K562 (cell line): ENCODE data around the gene REX1BD. TPM values are rescaled to one million over a fixed set of nuclear protein-coding genes. Genes with fewer than 3 reads are reported as not detected.

Experiments used
- NCOA2 ChIP-seq, 2 experiments: fragments of 450-650 bp; IDR thresholded peaks; 2 replicates each; pipeline ENCODE4 v1.6.1; 2018; ENCODE audit warnings: mild to moderate bottlenecking in 2 of 2, moderate library complexity in 1 of 2; ENCODE audit not compliant: partially characterized antibody in 2 of 2
- NFE2L1 ChIP-seq: fragments of 450-650 bp; IDR thresholded peaks from 2 replicates; pipeline ENCODE4 v1.6.1; 2016; ENCODE audit warnings: missing genetic modification characterization, low read depth, mild to moderate bottlenecking, missing compliant biosample characterization, moderate library complexity, borderline replicate concordance
- NFYB ChIP-seq: IDR thresholded peaks from 2 replicates; pipeline ENCODE4 v1.6.1; 2011; ENCODE audit warnings: mild to moderate bottlenecking, moderate library complexity; ENCODE audit not compliant: insufficient read length; ENCODE audit errors: extremely low read depth
- RBFOX2 ChIP-seq: fragments of 200-400 bp; formaldehyde crosslinking; IDR thresholded peaks from 2 replicates; pipeline ENCODE4 v1.6.1; 2017; ENCODE audit warnings: low read depth, mild to moderate bottlenecking, low read length, moderate library complexity
- SLC30A9 ChIP-seq: fragments of 250-450 bp; sonication (Bioruptor Pico); IDR thresholded peaks from 2 replicates; pipeline ENCODE4 v1.8.0; 2022; ENCODE audit warnings: mild to moderate bottlenecking, moderate library complexity
- SMARCA5 ChIP-seq: fragments of 450-650 bp; IDR thresholded peaks from 2 replicates; pipeline ENCODE4 v1.6.1; 2016
- THRAP3 ChIP-seq: fragments of 450-650 bp; IDR thresholded peaks from 2 replicates; pipeline ENCODE4 v1.6.1; 2016; ENCODE audit warnings: mild to moderate bottlenecking, inconsistent platforms, borderline replicate concordance
- WHSC1 ChIP-seq: IDR thresholded peaks from one replicate; pipeline ENCODE4 v1.6.1; 2012; ENCODE audit warnings: low read length, control low read depth, inconsistent platforms
- ZFP36 ChIP-seq: fragments of 150-350 bp; IDR thresholded peaks from 2 replicates; pipeline ENCODE4 v1.6.1; 2018; ENCODE audit warnings: low read length, low read depth; ENCODE audit not compliant: partially characterized antibody
- ZNF121 ChIP-seq: sonication (generic); formaldehyde crosslinking; conservative IDR thresholded peaks from 2 replicates; pipeline ENCODE4 v1.8.0; 2022; ENCODE audit warnings: missing genetic modification reagents
- polyA plus RNA-seq, 8 experiments: library from polyadenylated mRNA; depleted of rRNA in 4 of 8; stranded (reverse) in 5 of 8; unstranded in 3 of 8; fragments of >200 nt; fragmentation: Nextera tagmentation in 2 of 8; fragmentation: Illumina TruSeq in 1 of 8; extraction: Ambion mirVana in 2 of 8; extraction: Trizol in 1 of 8; gene quantifications; 2 replicates each; pipeline versions ENCODE4 v1.2.1 to v1.2.3, GENCODE V29; 2011 to 2014; ENCODE audit warnings: inconsistent platforms in 1 of 8, missing spikeins in 1 of 8
- total RNA-seq, 7 experiments: library from RNA; depleted of rRNA in 6 of 7; stranded (reverse); fragments of >200 nt in 6 of 7; fragmentation: Illumina TruSeq in 2 of 7; extraction: Trizol in 2 of 7; gene quantifications; 2 replicates each; pipeline versions ENCODE4 v1.2.1 to v1.2.3, GENCODE V29; 2011 to 2021; ENCODE audit warnings: low replicate concordance in 1 of 7
- TF ChIP-seq, protein P1 (sequence below), 2 experiments: fragments of 450-650 bp; IDR thresholded peaks; 2 replicates each; pipeline ENCODE4 v1.6.1; 2016; ENCODE audit warnings: mild to moderate bottlenecking in 2 of 2, borderline replicate concordance in 1 of 2, low read depth in 1 of 2, moderate library complexity in 1 of 2
- TF ChIP-seq, protein P2 (sequence below): sonication (generic); formaldehyde crosslinking; IDR thresholded peaks from 2 replicates; pipeline ENCODE4 v1.8.0; 2022; ENCODE audit warnings: mild to moderate bottlenecking, missing genetic modification reagents
- TF ChIP-seq, protein P3 (sequence below): fragments of 450-650 bp; IDR thresholded peaks from 2 replicates; pipeline ENCODE4 v1.6.1; 2016; ENCODE audit warnings: missing biosample characterization, missing genetic modification characterization
- TF ChIP-seq, protein P4 (sequence below): fragments of 250-450 bp; sonication (Bioruptor Pico); IDR thresholded peaks from 2 replicates; pipeline ENCODE4 v1.4.0; 2020; ENCODE audit warnings: mild to moderate bottlenecking, moderate library complexity

REX1BD gene
- total and polyA plus RNA-seq, 9 of the 15 experiments (the other 6 are each of a cell fraction or from before 2014, with no cell fraction given), result 1.9 to 136 (median 13.8) TPM

DNA sequence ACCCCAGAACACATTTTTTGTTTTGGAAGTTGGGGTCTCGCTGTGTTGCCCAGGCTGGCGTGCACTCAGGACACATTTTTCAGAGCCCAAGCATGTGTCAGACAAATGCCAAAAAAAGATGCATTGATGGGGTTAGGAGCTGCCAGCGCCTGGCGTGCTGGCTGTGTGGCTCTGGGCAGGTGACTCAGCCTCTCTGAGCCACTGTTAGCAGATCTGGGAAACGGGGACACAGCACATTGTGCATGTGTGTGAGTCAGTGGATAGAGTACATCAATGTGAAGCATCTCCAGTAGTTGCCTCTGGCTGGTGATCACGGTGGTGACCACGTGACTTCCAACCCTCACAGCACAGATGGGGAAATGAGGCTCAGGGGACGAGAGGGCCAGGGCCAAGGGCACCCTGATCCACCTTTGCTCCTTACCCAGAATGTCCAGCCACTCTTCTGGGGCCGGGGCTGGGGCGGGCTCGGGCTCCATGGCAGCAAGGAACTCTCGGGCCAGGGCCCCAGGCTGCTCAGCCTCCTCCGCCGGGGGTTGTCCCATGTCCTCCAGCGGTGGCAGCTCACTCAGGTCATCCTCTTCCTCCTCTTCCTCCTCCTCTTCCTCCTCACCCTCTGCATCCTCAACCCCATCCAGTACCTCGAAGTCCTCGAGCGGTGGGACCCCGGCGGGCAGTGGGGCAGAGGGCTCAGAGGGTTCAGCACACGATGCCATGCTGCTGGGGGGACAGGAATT lies 47.2 kb upstream of the REX1BD start (continued):
- TF ChIP-seq, protein P1, sequence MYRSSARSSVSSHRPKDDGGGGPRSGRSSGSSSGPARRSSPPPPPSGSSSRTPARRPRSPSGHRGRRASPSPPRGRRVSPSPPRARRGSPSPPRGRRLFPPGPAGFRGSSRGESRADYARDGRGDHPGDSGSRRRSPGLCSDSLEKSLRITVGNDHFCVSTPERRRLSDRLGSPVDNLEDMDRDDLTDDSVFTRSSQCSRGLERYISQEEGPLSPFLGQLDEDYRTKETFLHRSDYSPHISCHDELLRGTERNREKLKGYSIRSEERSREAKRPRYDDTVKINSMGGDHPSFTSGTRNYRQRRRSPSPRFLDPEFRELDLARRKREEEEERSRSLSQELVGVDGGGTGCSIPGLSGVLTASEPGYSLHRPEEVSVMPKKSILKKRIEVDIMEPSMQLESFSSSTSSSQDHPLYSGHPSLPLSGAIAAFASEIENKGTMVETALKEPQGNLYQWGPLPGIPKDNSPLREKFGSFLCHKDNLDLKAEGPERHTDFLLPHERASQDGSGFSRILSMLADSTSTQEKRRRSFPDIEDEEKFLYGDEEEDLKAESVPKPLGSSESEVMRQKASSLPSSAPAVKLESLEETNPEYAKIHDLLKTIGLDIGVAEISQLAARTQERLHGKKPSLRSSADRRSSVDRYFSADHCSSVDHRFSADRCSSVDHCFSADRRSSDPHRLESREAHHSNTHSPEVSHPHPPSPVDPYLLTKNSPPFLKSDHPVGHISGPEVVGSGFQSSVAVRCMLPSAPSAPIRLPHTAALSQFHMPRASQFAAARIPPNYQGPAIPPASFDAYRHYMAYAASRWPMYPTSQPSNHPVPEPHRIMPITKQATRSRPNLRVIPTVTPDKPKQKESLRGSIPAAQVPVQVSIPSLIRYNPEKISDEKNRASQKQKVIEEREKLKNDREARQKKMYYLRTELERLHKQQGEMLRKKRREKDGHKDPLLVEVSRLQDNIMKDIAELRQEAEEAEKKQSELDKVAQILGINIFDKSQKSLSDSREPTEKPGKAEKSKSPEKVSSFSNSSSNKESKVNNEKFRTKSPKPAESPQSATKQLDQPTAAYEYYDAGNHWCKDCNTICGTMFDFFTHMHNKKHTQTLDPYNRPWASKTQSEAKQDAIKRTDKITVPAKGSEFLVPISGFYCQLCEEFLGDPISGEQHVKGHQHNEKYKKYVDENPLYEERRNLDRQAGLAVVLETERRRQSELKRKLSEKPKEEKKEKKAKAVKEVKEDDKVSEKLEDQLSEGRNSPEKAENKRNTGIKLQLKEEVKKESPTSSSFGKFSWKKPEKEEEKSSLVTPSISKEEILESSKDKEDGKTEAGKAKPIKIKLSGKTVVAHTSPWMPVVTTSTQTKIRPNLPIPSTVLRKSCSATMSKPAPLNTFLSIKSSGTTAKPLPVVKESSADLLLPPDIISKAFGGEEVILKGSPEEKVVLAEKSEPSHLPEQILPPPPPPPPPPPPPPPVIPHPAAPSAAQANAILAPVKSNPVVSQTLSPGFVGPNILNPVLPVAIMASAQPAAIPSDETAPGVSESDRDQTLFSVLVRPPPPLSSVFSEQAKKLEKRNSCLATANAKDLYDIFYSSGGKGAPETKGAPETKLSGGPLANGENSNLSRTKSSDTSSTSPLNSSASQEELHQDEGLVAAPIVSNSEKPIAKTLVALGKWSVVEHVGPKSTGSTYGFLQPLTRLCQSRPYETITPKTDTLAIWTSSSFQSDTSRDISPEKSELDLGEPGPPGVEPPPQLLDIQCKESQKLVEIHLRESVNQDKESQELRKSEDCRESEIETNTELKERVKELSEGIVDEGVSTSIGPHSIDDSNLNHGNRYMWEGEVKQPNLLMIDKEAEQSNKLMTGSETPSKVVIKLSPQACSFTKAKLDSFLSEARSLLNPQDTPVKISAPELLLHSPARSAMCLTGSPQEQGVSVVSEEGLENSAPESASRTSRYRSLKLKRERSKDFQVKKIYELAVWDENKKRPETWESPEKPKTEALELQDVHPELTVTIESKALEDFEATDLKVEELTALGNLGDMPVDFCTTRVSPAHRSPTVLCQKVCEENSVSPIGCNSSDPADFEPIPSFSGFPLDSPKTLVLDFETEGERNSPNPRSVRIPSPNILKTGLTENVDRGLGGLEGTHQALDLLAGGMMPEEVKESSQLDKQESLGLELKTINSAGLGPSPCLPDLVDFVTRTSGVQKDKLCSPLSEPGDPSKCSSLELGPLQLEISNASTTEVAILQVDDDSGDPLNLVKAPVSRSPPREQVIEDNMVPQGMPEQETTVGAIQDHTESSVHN (IDR thresholded peaks at IDR 0.05; ENCODE audit: borderline replicate concordance in 1 of 2, low read depth in 1 of 2), result no peak
- no peak for TF ChIP-seq THRAP3
- TF ChIP-seq NFE2L1 (tag), result no peak
- TF ChIP-seq SLC30A9, result no peak
- peak; percentile 69; the same call in 1 of the 2 replicates for TF ChIP-seq SMARCA5
- peak; percentile 92 for TF ChIP-seq ZNF121 (CRISPR knock-in tag)
- no peak for TF ChIP-seq NCOA2 (IDR thresholded peaks at IDR 0.05; ENCODE audit: partially characterized antibody in 2 of 2)
- TF ChIP-seq NFYB, result no peak
- TF ChIP-seq, protein P2, sequence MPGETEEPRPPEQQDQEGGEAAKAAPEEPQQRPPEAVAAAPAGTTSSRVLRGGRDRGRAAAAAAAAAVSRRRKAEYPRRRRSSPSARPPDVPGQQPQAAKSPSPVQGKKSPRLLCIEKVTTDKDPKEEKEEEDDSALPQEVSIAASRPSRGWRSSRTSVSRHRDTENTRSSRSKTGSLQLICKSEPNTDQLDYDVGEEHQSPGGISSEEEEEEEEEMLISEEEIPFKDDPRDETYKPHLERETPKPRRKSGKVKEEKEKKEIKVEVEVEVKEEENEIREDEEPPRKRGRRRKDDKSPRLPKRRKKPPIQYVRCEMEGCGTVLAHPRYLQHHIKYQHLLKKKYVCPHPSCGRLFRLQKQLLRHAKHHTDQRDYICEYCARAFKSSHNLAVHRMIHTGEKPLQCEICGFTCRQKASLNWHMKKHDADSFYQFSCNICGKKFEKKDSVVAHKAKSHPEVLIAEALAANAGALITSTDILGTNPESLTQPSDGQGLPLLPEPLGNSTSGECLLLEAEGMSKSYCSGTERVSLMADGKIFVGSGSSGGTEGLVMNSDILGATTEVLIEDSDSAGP, result no peak
- TF ChIP-seq ZFP36, result peak; percentile 85
- TF ChIP-seq, protein P3, sequence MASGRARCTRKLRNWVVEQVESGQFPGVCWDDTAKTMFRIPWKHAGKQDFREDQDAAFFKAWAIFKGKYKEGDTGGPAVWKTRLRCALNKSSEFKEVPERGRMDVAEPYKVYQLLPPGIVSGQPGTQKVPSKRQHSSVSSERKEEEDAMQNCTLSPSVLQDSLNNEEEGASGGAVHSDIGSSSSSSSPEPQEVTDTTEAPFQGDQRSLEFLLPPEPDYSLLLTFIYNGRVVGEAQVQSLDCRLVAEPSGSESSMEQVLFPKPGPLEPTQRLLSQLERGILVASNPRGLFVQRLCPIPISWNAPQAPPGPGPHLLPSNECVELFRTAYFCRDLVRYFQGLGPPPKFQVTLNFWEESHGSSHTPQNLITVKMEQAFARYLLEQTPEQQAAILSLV (tag), result no peak
- TF ChIP-seq, protein P4, sequence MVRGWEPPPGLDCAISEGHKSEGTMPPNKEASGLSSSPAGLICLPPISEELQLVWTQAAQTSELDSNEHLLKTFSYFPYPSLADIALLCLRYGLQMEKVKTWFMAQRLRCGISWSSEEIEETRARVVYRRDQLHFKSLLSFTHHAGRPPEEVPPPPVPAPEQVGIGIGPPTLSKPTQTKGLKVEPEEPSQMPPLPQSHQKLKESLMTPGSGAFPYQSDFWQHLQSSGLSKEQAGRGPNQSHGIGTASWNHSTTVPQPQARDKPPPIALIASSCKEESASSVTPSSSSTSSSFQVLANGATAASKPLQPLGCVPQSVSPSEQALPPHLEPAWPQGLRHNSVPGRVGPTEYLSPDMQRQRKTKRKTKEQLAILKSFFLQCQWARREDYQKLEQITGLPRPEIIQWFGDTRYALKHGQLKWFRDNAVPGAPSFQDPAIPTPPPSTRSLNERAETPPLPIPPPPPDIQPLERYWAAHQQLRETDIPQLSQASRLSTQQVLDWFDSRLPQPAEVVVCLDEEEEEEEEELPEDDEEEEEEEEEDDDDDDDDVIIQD (CRISPR knock-in tag), result no peak
- no peak for TF ChIP-seq WHSC1
- TF ChIP-seq RBFOX2, result 0 out of 2 replicates have a peak, but pooled peaks have one; percentile 1
